ENCODE results near the gene NFIC.
A peak's percentile ranks its signal among the peaks of the same experiment; 100 is the strongest.

The NFIC gene

GRCh38 chr19:3471954-3472655, 105.7 kb downstream of the NFIC start:
- DNase-seq: peak in 1 of 4 experiments; percentile 23

- no peak for DNase-seq
These were observed 107.6 kb downstream of the NFIC start for GRCh38 chr19:3474010-3474409.

GRCh38 chr19:3474614-3475013, 108.2 kb downstream of the NFIC start:
- DNase-seq: no peak

- DNase-seq: no peak
These were observed 109.1 kb downstream of the NFIC start for GRCh38 chr19:3475449-3475848.

GRCh38 chr19:3476830-3477229, 110.4 kb downstream of the NFIC start:
- no peak for DNase-seq

- DNase-seq: no peak
These were observed 111.1 kb downstream of the NFIC start for GRCh38 chr19:3477506-3477905.

GRCh38 chr19:3477951-3478350, 111.6 kb downstream of the NFIC start:
- DNase-seq: no peak

- DNase-seq: no peak
These were observed 112.2 kb downstream of the NFIC start for GRCh38 chr19:3478409-3479176.

- DNase-seq: peak in 1 of 4 experiments; percentile 17
These were observed 112.9 kb downstream of the NFIC start for GRCh38 chr19:3479177-3479833.

- no peak for DNase-seq
These were observed 113.4 kb downstream of the NFIC start for GRCh38 chr19:3479834-3480215.

- no peak for DNase-seq
These were observed 114.2 kb downstream of the NFIC start, which contains the start of gene SMIM24 for GRCh38 chr19:3480383-3481091. TSS of gene SMIM24 (minus strand) at chr19:3480525. CDS start at chr19:3480463, 62 bp downstream.

- no peak for DNase-seq
These were observed 115.1 kb downstream of the NFIC start for GRCh38 chr19:3481241-3482090.

GRCh38 chr19:3482507-3483225, 116.3 kb downstream of the NFIC start:
- no peak for DNase-seq

- DNase-seq: no peak
These were observed 116.8 kb downstream of the NFIC start, which contains the start of gene SMIM44 for GRCh38 chr19:3483226-3483628. TSS of gene SMIM44 (minus strand) at chr19:3483441. CDS start at chr19:3483403, 38 bp downstream.

GRCh38 chr19:3491396-3492119, 125.2 kb downstream of the NFIC start:
- DNase-seq: no peak

- DNase-seq: no peak
These were observed 125.9 kb downstream of the NFIC start for GRCh38 chr19:3492131-3492839.

GRCh38 chr19:3492919-3493318, 126.5 kb downstream of the NFIC start:
- no peak for DNase-seq

GRCh38 chr19:3493651-3494050, 127.3 kb downstream of the NFIC start:
- DNase-seq: no peak

GRCh38 chr19:3494051-3494450, 127.7 kb downstream of the NFIC start:
- DNase-seq: no peak

GRCh38 chr19:3494559-3494958, 128.2 kb downstream of the NFIC start:
- DNase-seq: no peak
